Skeletal muscle cell (primary cell): Measurements from ENCODE around the gene SLC36A2.
"Not testable (repeated sequence)": the region's sequence is repeated elsewhere in the genome, so short reads cannot be mapped to it uniquely, and the experiment has no call there.

Source experiments
- DNase-seq: peaks from one replicate; pipeline ENCODE4 v3.0.0-alpha.2; 2010; ENCODE audit warnings: low read depth
- H3K4me3 ChIP-seq: 2 replicates; pipeline ENCODE4 v1.5.1; 2011; ENCODE audit warnings: low read depth, mild to moderate bottlenecking, control low read depth, low read length, moderate library complexity

Gene SLC36A2

GRCh38 chr5:151347369-151347768 lies at the start of gene SLC36A2:
Gene SLC36A2, minus strand, starts transcription at chr5:151347559. Its CDS starts 99 bp downstream, at chr5:151347460.
- DNase-seq: no peak
- H3K4me3 ChIP-seq: no peak within 1 kb of the TSS

GRCh38 chr5:151388960-151389359 lies 41.6 kb upstream of the SLC36A2 start:
- no peak for DNase-seq
- H3K4me3 ChIP-seq: no peak overlapping the region

- H3K4me3 ChIP-seq: no peak overlapping the region
- no peak for DNase-seq
Measured at GRCh38 chr5:151384106-151384505, 36.7 kb upstream of the SLC36A2 start.

GRCh38 chr5:151383011-151383410 lies 35.7 kb upstream of the SLC36A2 start:
- H3K4me3 ChIP-seq: no peak overlapping the region
- DNase-seq: no peak

GRCh38 chr5:151382576-151382975 lies 35.2 kb upstream of the SLC36A2 start:
- no peak overlapping the region for H3K4me3 ChIP-seq
- DNase-seq: no peak

GRCh38 chr5:151381899-151382298 lies 34.5 kb upstream of the SLC36A2 start:
- DNase-seq: no peak
- H3K4me3 ChIP-seq: no peak overlapping the region

GRCh38 chr5:151378616-151379015 lies 31.3 kb upstream of the SLC36A2 start:
- DNase-seq: no peak
- no peak overlapping the region for H3K4me3 ChIP-seq

- DNase-seq: no peak
- H3K4me3 ChIP-seq: no peak overlapping the region
Measured at GRCh38 chr5:151374539-151374938, 27.2 kb upstream of the SLC36A2 start.

- not testable (repeated sequence) for DNase-seq, H3K4me3 ChIP-seq
Measured at GRCh38 chr5:151367038-151367437, 19.7 kb upstream of the SLC36A2 start.

- no peak overlapping the region for H3K4me3 ChIP-seq
- DNase-seq: no peak
Measured at GRCh38 chr5:151363673-151364072, 16.3 kb upstream of the SLC36A2 start.

- H3K4me3 ChIP-seq: no peak overlapping the region
- DNase-seq: no peak
Measured at GRCh38 chr5:151362970-151363369, 15.6 kb upstream of the SLC36A2 start.

- H3K4me3 ChIP-seq: no peak overlapping the region
- no peak for DNase-seq
Measured at GRCh38 chr5:151359391-151359790, 12.0 kb upstream of the SLC36A2 start.

- DNase-seq: no peak
- no peak overlapping the region for H3K4me3 ChIP-seq
Measured at GRCh38 chr5:151357792-151358191, 10.4 kb upstream of the SLC36A2 start.

GRCh38 chr5:151357097-151357496 lies 9.7 kb upstream of the SLC36A2 start:
- DNase-seq: no peak
- H3K4me3 ChIP-seq: no peak overlapping the region

- DNase-seq: no peak
- H3K4me3 ChIP-seq: no peak overlapping the region
Measured at GRCh38 chr5:151351671-151352070, 4.3 kb upstream of the SLC36A2 start.

- DNase-seq: no peak
- H3K4me3 ChIP-seq: no peak overlapping the region
Measured at GRCh38 chr5:151348789-151349188, 1.4 kb upstream of the SLC36A2 start.

GRCh38 chr5:151345808-151346478 lies 1.4 kb downstream of the SLC36A2 start:
- no peak for DNase-seq
- no peak overlapping the region for H3K4me3 ChIP-seq

- no peak for DNase-seq
- H3K4me3 ChIP-seq: no peak overlapping the region
Measured at GRCh38 chr5:151345187-151345807, 2.1 kb downstream of the SLC36A2 start.

- DNase-seq: no peak
- no peak overlapping the region for H3K4me3 ChIP-seq
Measured at GRCh38 chr5:151344088-151344487, 3.3 kb downstream of the SLC36A2 start.

GRCh38 chr5:151340004-151340403 lies 7.4 kb downstream of the SLC36A2 start:
- no peak for DNase-seq
- H3K4me3 ChIP-seq: no peak overlapping the region

GRCh38 chr5:151338734-151339133 lies 8.6 kb downstream of the SLC36A2 start:
- DNase-seq: no peak
- no peak overlapping the region for H3K4me3 ChIP-seq
